HG02763 (cell line): ENCODE results near the gene PRDM11.
"Not testable (repeated sequence)": the region's sequence is repeated elsewhere in the genome, so short reads cannot be mapped to it uniquely, and the experiment has no call there.

Experiments used
- ATAC-seq: cut with Tn5 transposase; IDR thresholded peaks from one replicate; pipeline ENCODE4 v1.9.1; 2021; ENCODE audit warnings: mild to moderate bottlenecking, moderate library complexity; ENCODE audit not compliant: unreplicated experiment

PRDM11 gene

DNA sequence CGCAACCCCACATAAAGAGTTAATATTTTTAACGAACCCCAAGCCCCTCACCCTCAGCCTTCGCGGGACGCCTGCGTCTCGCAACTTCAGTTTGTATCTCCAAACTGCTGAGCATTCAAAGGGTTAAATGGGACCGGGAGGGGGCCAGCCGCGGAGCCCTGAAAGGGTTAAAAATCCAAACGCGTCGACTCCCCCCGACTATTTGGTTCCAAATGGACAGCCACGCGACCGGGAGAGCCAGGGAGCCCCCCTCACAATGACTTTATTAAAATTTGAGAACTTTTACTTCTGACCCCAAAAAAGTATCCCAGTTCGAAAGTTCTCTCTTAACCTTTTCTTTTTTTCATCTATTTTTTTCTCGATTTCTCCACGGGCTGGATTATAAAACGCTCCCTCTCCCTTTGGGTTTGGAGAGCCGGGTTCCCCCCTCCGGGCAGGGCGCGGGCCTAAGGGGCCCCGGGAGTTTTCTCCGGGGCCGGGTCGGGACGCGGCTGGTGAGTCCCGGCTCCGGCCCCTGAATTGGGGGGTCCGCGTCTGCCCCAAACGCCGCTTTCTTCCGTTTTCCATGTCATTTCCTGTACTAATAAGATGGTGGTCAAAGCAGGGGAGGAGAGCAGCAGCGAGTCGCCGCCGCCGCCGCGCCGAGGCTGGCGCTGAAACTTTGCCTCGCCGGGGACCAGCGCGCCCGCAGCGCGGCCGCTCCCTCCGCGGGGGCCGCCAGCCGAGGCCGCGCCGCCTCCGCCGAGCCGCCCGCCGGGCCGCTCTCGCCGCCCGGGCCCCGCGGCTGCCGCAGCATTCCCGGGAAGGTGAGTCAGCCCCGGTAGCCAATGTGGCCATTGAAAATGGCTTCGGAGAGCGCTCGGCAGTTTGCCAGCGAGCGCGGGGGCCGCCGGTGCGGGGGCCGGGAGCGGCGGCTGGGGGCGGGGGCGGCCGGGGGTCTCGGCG lies at the start of gene PRDM11:
Gene PRDM11 (plus strand): TSS at position 568 of the 945 bp plus-strand sequence. CDS start 35,128 bp downstream, outside the sequence.
- ATAC-seq: peak; percentile 24

DNA sequence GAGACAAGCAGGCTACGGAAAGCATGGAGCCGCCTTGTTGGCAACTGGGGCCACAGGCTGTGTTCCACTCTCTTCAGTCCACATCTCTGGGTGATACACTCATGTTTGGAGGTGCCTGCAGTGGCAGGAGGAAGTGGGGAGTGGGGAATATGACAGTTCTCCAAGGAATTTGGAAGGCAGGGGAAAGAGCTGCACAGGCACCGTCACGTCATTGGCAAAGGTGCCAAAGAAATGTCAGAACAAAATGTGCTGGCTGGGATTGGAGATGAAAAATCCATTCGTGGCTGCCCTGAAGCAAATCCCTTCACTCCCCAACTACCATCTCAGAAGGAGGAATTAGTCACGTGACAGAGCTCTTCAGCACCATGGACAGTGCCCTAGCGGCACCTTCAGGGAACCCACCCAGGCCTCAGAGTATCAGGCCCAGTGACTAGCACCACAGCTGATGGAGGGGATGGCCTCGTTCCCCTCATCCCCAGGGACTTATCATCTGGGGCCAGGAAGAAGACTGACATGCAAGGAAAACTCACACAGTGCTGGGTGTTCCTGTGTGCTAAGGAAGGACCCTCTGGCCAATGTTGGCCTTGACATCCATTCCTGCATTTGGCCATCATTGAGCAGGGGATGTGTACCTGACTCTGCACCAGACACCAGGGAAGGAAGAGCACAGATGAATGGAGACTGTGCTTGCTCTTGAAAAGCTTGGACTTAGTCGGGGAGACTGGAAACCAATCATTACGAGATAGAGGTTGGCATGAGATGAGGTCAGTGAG lies 48.5 kb upstream of the PRDM11 start:
- no peak for ATAC-seq

DNA sequence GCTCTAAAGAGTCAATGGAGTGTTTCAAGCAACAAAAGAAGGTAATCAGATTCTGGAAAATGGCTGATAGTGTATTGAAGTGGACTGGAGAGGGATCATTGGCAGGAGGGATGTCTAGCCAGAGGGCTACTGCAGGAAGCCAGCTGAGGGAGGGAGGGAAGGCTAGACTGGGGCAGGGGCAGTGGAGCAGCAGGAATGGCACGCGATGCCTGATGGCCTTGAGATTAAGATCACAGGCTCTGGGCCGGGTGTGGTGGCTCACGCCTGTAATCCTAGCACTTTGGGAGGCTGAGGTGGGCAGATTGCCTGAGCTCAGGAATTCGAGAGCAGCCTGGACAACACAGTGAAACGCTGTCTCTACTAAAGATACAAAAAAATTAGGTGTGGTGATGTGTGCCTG lies 47.5 kb upstream of the PRDM11 start:
- ATAC-seq: no peak

DNA sequence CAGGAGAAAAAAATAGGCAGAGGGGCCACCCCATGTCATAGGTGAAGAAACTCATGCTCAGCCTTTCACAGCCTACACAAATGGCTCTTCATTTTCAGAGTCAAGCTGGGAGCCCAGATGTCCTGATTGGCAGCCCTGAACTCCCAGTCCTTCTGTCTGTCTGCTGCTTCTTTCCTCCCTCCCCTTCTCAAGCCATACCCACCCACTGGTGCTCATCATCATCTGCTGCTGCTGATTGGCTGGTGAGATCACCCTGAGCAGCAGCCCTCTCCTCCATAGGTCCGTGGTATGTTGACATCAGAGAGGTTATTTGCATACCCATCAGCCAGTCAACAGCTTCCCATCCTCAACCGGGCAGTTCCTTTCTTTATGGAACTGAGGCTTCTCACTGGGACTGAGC lies 46.1 kb upstream of the PRDM11 start:
- no peak for ATAC-seq

DNA sequence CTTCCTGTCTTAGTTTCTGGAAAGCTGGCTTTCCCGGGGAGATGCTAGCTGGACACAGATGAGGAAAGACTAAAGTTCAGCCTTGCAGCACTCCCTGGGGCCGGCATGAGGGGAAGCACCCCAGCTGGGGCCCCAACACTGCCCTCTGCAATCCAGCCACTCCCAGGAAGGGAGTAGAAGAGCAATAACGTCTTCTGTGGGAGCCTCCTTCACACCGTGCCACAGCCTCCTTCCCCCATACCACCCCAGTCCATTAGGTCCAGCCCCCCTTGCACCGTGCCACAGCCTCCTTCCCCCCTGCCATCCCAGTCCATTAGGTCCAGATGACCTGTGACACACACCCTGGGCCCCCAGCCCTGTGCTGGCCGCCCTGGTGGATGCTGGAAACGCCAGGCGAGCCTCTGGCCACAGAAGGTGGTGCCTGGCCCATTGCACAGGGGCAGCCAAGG lies 44.1 kb upstream of the PRDM11 start:
- ATAC-seq: no peak

DNA sequence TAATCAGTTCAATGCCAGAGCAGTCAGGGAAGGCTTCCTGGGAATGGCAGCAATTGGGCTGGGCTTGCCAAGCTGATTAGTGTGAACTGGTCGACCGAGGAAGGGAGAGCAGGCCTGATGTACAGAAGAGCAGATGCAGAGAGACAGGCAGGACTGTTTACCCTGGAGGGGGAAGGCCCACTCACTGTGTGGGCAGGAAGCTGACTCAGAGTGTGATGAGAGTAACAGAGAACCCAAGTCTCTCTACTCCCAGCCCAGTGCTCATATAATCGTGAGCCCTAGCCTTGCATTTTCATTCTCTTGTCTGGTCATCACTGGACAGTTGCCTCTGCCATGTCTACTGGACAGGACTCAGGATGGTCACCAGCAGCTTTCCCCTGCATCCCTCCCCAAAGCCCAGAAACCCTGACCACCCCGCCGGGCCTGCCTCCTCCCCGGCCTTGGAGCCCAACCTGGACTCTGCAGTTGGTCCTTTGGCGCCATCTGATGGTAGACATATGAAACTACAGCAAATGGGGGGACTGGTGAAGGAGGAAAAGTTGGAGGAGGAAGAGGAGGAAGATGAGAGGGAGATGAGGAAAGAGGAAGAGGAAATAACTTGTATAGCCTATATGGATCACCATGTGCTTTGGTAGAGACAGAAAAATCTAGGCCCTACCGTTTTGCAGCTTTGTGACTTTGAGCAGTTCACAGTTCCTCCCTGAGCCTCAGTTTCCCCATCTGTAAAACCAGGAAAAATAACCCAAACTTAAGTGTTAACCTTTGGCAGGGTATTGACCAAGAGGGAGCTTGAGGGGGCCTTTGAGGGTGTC lies 43.4 kb upstream of the PRDM11 start:
- no peak for ATAC-seq

DNA sequence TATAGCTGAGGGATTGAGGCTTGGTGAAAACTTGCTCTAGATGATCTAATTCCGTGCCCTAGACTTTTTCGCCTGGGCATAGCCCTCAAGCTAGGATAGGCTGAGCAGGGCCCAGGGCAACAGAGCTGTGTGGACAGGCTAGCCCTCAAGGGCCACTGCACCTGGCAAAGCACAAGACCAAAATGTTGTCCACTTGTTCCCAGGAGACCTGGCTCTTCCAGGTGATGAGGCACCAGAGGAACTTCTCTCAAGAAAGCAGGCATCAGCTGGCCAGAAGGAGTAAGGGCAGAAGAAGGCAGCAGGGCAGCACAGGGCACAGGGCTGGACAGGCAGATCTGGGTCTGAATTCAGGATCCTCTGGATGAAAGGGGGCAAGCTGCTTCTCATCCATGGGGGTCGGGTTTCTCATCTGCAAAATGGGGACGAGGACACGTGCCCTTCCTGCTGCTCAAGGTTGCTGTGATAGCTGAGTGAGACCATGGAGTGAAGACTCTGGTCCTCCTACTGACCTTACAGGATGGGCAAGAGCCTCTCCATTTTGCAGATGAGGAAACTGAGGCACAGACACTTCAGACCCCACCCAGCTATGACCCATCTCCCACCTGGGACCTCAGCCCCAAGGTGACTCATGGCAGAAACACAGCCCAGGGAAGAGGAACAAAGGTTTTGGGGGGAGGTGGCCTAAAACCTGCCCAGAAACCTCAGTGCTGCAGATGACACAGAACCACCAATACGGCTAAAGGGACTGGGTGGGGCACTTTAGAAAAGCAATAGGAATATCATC lies 42.2 kb upstream of the PRDM11 start:
- no peak for ATAC-seq

DNA sequence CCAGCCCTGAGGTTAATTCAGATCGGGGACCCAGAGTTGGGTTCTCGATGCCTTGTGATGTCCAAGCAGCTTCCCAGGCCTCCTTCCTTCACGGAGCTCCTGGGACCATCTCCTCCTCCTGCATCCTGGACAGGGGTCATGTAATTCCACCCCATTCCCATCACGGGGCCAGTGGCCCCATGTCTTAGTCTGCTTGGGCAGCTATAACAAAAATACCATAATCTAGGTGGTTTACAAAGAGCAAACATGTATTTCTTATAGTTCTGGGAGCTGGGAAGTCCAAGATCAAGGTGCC lies 41.7 kb upstream of the PRDM11 start:
- ATAC-seq: no peak

DNA sequence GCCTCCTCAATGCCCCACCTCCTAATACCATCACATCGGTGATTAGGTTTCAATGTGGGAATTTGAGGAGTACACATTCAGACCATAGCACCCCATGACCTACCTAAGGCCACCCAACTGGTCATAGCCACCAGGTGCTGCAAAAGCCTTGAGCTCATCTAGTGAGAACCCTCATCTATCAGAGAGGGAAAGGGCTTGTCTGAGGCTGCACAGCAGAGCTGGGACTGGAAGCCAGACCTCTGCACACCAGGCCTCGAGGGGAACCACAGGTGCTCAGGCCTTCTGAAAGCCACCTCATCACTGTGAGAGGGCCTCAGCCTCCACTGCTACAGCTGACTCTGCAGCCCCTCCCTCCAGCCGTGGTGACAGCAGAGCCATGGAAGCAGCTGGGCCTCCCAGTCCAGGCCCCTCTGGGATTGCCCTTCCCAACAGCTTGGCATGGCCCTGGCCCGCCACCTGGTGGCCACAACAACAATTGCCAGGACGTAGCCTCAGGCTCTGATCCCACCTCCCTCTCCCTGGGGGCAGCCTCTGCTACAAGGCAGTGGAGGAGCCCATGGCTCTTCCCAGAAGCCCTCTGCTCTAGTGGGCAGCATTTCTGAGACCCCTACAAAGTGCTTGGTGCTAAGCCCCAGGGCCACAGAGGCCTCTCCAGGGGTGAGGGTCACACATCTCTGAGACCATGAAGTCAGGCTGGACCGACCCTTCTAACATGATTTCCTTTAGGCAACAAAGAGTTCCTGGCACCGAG lies 41.0 kb upstream of the PRDM11 start:
- ATAC-seq: no peak

DNA sequence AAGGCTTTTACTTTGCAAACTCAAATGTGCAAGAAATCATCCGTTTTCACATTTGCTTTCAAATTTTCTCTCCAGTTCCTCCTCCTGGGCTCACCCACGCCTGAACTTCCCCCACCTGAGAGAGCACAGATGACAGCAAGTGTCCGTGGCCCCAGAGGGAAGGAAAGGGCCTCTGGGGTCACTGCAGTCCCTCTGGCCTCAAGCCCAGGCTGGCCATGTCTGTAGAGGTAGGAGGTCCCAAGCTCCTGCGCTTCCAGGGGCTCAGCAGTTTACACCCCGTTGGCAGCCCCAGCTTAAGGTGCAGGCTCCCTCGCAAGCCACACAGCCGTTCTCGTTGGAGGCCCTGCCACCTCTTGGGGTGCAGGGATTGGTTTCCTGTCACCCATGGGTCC lies 40.5 kb upstream of the PRDM11 start:
- no peak for ATAC-seq

DNA sequence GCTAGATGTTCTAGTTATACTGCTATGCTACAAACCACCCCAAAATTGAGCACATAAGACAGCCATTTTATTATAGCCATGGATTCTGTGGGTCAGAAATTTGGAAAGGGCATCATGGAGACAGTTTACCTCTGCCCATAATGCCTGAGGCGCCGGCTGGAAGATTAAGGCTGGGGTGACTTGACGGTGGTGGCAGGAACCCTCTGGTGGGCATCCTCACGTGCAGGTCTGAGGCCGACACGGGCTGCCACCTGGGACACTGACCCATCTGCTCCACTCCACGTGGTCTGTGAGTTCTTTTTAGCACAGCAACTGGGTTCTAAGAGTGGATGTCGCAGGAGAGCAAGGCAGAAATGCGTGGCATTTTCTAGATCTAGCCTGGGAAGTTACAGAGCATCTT lies 40.0 kb upstream of the PRDM11 start:
- ATAC-seq: no peak

DNA sequence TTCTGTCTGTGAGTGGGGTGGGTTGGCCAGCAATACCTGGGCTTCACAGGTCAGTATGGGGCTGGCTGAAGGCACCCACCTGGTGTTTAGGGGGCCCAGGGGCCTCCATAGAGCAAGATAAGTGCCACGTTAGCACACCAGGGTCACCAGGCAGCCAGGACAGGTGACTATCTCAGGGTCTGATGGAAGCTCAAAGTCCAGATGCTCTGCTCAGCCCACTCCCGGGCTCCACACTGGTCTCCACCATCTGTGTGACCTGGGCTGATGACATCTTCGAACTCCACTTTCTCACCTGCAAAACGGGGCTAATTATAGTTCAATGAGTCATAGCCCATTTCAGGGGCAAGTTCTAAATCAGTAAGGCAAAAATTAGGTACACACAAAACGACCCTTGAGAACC lies 39.4 kb upstream of the PRDM11 start:
- ATAC-seq: no peak

DNA sequence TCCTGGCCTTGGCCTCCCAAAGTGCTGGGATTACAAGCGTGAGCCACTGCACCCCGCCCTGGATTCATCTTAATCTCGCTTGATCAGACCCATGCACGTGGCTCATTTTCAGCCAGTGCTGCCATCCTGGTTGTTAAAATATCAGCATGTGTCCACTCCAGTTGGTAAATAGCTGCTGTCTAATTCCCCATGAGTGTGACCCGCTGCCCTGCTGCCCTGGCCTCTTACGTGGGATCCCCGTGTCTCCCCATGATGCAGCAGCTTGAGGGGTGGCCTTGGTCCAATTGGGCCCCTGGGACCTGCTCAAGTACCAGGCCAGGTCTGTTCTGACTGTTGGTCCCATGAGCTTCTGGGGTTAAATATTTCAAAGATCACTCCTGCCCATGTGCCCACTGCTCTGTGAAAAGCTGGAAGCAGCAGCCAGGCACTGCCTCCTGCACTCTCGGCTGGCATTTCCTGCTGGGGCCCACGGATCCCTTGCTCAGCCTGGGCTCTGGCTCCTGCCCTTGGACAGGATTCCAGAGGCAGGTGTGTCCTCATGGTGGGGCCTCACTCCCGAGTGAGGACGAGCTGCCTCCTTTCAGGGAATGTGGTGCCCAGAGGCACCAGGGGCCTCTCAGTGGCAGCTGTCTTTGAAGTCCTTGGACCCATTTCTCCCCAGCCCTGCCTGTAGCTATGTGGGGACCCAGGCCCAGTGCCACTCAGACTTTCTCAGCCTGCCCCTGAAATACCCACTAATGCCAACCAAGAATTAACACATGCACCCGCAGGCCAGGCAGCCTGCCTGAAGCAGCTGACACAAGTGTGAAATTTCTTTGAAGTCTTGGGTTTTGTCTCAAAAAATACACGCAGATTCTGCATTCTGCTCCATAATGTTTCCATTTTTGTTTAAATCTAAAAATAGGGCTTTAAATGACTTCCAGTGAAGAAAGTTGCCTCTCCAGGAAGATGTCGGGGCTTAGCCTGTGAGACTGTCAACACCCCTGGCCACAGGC lies 38.1 kb upstream of the PRDM11 start:
- ATAC-seq: no peak

DNA sequence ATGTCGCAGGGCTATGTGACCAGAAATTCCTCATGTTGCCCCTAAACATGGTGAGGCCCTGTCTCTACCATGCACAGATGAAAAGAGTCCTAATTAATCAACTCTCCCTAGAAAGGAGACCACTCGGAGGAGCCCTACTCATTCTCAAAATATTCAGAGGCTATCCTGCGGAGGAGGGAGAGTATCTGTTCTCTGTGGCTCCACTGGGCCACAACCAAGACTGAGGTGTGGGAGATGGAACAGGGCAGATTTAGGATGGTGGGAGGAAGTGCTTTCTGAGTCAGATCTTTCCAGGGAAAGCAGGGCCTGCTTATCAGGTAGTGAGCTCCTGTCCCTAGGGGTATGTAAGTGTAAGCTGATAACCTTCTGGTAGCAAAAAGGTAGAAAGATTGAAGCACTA lies 37.0 kb upstream of the PRDM11 start:
- no peak for ATAC-seq

DNA sequence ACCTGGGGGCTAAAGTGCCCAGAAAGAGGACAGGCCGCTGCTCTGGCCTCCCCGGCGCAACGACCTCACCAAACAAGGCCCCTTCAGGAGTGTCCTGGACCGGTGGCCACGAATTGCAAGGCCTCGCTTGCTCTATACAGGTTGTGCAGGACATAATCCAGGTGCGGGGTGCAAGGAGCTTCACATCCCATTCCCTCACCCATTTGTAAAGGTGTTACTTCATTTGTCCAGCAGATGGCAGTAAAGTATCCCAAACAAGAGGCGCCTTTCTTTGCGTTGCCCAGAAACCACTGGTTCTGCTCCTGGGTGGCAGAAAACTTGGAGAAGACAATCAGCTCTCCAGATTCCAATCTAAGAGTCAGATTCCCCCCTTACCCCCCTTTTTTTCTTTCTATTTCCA lies 35.9 kb upstream of the PRDM11 start:
- ATAC-seq: no peak

DNA sequence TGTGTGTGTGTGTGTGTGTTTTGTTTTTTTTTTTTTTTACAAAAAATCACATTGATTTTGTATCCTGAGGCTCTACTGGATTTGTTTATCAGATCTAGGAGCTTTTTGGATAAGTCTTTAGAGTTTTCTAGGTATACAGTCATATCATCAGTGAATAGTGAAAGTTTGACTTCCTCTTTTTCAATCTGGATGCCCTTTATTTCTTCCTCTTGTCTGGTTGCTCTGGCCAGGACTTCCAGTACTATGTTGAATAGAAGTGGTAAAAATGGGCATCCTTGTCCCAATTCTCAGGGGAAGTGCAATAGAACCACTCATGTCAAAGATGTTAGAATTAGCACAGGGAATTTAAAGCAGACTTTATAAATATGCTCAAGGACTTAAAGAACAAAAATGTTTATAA lies 32.6 kb upstream of the PRDM11 start:
- no peak for ATAC-seq

DNA sequence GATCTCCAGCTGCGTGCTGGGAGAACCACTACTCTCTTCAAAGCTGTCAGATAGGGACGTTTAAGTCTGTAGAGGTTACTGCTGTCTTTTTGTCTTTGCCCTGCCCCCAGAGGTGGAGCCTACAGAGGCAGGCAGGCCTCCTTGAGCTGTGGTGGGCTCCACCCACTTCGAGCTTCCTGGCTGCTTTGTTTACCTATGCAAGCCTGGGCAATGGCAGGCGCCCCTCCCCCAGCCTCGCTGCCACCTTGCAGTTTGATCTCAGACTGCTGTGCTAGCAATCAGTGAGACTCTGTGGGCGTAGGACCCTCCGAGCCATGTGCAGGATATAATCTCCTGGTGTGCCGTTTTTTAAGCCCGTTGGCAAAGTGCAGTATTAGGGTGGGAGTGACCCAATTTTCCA lies 18.6 kb upstream of the PRDM11 start:
- ATAC-seq: not testable (repeated sequence)

DNA sequence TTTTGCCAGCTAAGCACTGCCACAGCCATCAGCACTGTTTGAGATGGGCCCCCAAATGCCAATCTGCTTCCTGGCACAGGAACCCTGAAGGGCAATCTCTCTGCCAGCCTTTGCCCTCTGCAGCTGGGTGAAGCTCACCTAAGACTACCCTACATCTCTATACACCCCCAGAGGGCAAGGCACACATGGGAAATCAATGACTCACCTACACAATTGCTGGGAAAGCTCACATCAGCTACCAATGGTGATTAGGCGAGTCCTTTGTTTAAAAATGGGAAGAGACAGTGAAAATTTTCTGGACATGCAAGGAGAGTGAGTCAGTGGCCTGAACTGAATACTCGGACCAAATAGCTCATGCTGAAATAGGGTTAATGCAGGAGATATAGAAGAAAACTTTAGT lies 12.6 kb upstream of the PRDM11 start:
- no peak for ATAC-seq

DNA sequence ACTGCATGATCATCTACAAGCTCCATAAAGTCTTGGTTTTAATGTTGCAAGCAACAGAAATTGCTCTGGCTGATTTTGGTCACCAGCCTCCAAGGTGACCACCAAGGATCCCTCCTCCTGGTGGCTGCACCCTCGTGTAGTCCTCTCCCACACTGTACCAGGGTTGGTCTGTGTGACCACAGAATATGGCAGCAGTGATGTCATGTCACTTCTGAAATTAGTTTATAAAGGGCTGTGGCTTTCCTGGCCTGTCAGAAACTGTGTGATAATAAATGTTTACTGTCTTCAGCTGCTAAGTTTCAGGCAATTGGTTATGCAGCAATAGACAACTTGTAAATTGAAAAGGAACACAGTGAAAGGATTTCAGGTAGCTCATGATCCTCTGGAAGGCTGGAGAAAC lies 5.3 kb upstream of the PRDM11 start:
- no peak for ATAC-seq
